Dedifferentiated amniotic fluid mesenchymal stem cell (primary cell): Measurements from ENCODE around the gene CTTN.

ENCODE experiments used
- DNase-seq: peaks from one replicate; pipeline ENCODE4 v3.0.0-alpha.2; 2016; ENCODE audit errors: extremely low spot score

Gene CTTN

DNA sequence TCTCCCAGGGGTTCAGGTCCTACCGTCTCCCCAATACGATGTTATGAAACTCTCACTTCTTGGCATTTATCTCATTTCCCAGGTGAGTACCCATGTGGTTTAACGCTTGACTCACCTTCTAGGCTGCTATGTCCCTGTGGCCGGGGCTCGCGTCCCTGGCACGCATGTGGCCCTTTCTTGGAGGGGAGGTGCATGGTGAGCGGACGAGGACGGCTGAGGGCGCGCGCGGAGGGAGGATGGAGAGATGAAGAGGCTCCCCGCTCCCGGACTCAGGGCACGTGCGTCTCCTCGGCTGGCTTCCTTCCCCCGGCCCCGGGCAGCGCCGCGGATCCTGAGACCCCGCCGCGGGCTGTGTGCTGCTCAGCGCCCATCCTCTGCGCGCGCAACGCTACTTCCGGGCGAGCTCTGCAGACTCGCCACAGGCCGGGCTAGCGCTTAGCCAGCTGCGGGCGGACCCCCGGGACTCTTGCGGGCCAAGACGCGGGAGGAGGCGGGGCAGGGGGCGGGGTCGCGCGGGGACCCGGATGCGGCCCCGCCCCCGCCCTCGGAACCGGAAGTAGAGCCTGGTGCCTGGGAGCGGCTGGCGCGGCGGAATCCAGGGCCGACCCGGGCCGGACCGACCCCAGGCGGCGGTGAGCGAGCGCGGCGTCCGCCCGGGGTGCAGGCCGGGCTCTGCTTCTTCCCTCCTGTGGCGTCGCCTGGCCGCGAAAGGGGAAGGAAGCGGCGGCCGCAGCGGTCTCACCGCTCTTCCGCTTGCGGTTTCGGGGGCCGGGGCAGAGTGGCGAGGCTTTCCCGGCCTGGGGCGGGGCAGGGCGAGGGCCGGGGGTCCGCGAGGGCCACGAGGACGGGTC, at the start of gene CTTN:
CTTN (plus strand) TSS at position 547 of the 851 bp plus-strand sequence. CDS start 8,769 bp downstream, outside the sequence.
- peak; percentile 62 for DNase-seq

DNA sequence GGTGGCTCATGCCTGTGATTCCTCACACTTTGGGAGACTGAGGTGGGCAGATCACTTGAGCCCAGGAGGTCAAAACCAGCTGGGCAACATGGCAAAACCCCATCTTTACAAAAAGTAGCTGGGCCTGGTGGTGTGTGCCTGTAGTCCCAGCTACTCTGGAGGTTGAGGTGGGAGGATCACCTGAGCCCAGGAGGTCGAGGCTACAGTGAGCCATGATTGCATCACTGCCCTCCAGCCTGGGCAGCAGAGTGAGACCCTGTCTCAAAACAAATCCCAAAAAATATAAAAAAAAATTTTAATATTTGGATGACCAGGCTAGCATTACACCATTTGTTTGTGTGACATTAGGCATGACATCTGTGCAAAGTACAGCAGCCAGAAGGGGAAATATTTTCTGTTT, 49.7 kb upstream of the CTTN start:
- no peak for DNase-seq

DNA sequence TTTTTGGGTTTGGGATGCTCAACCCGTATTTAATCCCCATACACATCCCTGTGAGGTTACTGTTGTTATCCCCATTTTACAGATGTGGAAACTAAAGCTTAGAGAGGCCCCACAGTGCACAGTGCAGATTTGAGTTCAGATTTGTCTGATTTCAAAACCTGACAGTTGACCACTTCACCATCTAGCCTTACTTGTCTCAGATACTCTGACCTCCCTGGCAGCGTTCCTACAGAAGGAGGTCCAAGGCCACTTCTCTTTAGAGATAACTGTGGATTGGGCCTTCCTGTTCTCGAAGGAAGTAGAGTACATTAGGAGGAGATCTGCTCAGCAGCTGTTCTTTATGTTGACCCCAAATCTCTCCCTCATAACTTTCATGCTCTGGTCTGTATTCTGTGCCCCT, 46.7 kb upstream of the CTTN start:
- DNase-seq, result no peak

DNA sequence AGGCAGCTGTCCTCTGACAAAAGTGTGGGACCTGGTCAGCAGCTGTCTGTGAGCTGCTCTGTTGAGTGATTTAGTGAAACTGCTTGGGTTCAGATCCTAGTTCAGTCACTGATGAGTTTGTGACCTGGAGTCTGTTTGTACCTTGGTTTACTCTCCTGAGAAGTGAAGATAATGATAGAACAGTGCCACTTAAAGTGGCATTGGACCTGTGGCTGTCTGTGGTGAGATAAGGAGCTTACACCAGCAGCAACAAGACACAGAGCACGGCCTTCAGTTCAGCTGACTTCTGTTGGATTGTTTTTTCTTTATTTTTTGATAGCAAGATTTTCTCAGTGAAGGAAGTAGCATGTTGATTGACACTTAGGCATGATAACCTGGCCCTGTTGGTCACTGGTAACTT, 46.2 kb upstream of the CTTN start:
- no peak for DNase-seq

DNA sequence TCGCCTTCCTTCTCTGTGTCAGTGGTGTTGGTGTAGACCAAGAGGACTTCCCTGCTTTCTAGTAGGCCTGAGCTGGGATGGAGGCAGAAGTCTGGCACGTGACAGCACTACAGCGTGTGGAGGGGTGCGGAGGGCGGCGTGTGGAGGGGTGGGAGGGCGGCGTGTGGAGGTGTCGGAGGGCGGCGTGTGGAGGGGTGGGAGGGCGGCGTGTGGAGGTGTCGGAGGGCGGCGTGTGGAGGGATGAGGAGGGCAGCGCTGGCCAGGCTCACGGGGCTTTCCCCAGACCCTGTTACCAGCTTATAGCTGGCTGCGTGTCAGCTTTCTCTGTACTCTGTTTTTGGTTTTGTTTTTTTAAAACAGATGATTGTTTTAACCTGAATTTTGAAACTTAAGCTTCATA, 45.7 kb upstream of the CTTN start:
- no peak for DNase-seq

- DNase-seq, result no peak
Observed at GRCh38 chr11:70353329-70353728, 45.0 kb upstream of the CTTN start.

- no peak for DNase-seq
Observed at GRCh38 chr11:70353900-70354568, 44.3 kb upstream of the CTTN start.

DNA sequence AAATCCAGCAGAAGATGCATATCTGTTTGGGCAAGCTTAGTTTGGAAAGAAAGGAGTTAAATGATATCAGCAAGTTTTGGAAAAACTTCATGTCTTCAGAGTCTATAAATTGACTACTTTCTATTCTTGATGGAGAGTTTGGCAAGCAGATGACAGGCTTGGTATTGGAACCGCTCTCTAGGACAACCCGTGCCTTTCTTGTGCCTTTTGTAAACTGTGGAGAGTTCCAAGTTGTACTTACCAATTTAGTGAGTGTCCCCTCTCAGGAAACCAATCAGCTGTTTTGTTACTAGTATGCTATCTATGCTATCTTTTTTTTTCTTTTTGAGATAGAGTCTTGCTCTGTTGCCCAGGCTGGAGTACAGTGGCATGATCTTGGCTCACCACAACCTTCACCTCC, 43.7 kb upstream of the CTTN start:
- DNase-seq, result no peak

- no peak for DNase-seq
Observed at GRCh38 chr11:70358753-70359152, 39.6 kb upstream of the CTTN start.

- DNase-seq, result no peak
Observed at GRCh38 chr11:70359451-70360205, 38.7 kb upstream of the CTTN start.

- no peak for DNase-seq
Observed at GRCh38 chr11:70360211-70360610, 38.1 kb upstream of the CTTN start.

DNA sequence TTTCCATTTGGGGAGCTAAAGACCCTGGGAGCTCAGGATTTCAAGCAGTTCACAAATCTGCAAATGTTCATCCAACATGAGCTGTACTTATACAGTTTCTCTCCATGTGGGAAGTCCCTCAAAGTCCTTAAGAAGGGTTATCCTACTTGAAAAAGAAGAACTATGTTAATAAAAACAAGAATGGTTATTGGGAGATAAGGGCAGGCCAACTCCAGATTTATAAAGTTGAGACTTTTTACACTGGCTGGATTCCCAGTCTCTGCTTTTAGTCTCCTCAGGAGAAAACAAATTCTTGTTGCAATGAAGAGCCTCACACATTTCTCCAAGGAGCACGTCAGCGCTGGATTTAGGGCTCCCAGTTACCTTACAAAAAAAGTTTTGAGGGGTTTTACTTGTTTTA, 34.2 kb upstream of the CTTN start:
- no peak for DNase-seq

DNA sequence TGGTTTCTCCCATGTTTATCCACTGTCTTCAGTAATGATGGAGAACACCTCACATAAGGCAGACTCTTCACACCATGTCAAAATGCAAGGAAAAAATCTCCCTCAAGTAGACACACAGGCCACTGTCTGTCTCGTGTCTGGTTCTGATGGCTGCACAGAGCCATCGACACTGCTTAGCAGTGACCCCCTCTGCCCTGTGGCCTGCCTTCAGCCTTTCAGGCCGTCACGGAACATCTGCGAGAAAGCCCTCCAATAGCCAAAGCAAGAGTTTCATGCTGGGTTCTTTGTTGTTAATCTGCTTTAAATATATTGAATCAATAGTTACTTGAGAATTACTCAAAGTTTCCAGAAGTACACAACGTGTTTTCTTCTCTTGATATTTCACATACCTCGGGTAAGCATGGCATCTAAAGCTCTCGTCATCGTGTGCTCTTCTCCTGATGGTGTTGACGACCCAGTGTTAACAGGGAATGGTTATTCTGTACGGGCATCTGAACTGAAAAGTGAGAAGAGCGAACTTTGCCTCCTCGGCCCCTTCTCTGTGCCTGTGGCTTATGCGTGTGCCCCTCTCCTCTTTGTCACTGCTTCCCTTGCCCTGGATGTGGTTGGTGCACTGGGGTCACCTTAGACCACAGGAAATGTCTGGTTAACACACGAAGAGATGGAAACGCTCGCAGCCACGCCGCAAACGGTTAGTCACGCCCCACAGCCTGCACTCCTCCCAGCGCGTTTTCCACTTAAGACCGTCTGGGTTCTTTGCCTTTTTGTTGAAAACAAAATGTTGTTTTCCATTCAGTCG, 33.4 kb upstream of the CTTN start:
- DNase-seq, result no peak

GRCh38 chr11:70365544-70365927, 32.8 kb upstream of the CTTN start:
- no peak for DNase-seq

DNA sequence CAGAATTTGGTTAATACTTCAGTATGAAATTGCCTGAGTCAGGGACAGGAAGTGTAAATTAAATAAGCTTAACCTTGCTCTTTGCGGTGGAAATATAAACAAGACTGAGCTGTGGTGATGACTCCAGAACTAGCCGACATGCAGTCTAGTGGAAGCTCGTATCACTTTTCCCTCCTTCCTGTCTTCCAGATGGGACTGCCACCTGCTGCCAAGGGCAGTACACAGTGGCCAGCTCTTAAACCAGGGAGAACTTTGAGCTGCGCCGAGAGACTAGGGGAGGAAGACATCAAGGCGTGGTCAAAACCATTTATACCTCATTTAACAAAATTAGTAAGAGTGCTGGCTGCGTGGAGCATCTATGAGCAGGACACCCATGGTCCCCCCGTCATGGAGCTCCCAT, 31.3 kb upstream of the CTTN start:
- DNase-seq, result no peak

- no peak for DNase-seq
Observed at GRCh38 chr11:70368961-70369360, 29.4 kb upstream of the CTTN start.

- DNase-seq, result no peak
Observed at GRCh38 chr11:70371241-70371640, 27.1 kb upstream of the CTTN start.

DNA sequence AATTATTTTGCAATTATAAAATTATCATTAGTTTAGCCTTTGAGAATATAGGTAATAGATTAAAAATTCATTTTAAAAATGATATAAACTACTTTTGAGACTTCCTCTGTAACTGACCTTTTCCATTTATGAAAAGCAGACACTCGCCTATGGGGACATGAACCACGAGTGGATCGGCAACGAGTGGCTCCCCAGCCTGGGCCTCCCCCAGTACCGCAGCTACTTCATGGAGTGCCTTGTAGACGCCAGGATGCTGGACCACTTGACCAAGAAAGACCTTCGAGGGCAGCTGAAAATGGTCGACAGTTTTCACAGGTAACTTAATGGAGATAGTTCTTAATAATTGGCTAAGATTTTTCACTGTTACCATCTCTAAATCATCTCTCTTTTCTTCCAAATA, 26.3 kb upstream of the CTTN start:
- DNase-seq, result no peak

GRCh38 chr11:70376621-70377020, 21.7 kb upstream of the CTTN start:
- no peak for DNase-seq

DNA sequence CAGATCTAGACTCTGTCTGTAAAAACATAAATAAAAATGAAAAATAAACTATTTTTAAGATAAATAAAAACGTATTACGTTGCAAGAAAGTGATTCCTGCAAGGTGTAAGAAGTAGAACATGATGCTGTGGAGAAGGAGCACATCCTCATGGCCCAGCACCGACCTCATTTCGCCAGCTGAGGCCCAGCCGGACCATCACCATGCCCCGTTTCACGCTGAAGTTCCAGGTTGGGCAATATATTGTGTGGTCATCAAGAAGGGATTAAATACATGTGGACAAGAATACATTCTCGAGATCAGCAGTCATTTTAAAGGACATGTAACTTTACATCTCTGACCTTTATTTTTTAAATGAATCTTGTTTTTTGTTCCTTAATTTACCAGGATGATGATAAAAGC, 20.7 kb upstream of the CTTN start:
- DNase-seq, result no peak

DNA sequence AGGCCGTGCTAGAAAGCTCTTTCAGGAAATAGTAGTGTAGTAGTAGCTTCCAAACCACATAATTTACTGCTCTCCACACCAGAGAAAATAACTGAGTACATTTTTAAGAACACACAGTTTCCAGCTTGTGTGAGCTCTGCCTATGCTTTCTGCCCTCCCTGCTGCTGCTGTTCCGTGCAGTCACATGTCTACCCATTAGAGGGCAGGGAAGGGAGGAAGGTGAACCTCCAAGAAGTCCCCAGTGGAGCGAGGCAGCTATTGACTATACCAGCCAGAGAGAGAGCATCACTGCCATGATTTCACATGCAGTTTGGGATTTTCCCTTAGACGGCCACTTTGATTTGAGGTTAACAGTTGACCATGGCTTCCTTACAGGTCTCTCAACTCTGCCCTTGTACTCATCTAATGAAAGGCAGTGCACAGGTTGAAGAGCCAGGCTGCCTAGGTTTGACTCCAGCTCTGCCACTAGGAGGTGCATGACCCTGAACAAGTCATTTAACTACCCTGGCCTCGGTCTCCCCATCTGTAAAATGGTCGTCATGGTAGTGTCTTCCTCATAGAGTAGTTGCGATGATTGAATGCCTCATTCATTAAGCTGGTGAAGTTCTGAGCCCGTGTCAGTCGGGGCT, 19.7 kb upstream of the CTTN start:
- no peak for DNase-seq
